ENCODE results near the gene TPM4.

- TF ChIP-seq CTCF (conservative IDR thresholded peaks at IDR 0.05; ENCODE audit: low read depth in 2 of 2): no peak
- no peak for TF ChIP-seq REST (IDR thresholded peaks at IDR 0.05; ENCODE audit: unreplicated experiment)
- TF ChIP-seq EZH2phosphoT487 (IDR thresholded peaks at IDR 0.05; ENCODE audit: unreplicated experiment): no peak
- TF ChIP-seq EZH2 (IDR thresholded peaks at IDR 0.05; ENCODE audit: low read depth, unreplicated experiment): no peak
- no peak for TF ChIP-seq JUNB (IDR thresholded peaks at IDR 0.05; ENCODE audit: unreplicated experiment)
- no peak for TF ChIP-seq POLR2AphosphoS5 (IDR thresholded peaks at IDR 0.05; ENCODE audit: low read depth)
- no peak for TF ChIP-seq ETS1 (IDR thresholded peaks at IDR 0.05)
- TF ChIP-seq ZNF114 (CRISPR knock-in tag; IDR thresholded peaks at IDR 0.05): no peak
- TF ChIP-seq CREB1 (CRISPR knock-in tag; IDR thresholded peaks at IDR 0.05; ENCODE audit: low read depth): no peak
- TF ChIP-seq NANOG (IDR thresholded peaks at IDR 0.05; ENCODE audit: borderline replicate concordance): no peak
These were observed 12.9 kb downstream of the TPM4 start for GRCh38 chr19:16089010-16089846.
